Measurements from ENCODE around the gene RAPH1.

- TF ChIP-seq CTCF (IDR thresholded peaks at IDR 0.05) (no peak), TCF7L2 (IDR thresholded peaks at IDR 0.05; ENCODE audit: low read depth, low read length) (no peak)
Measured at GRCh38 chr2:203582468-203582867, 47.4 kb upstream of the RAPH1 start.

All from Panc1 (cell line).